A549 treated with CpdA at 1 μM for 4 hours (cell line): Measurements from ENCODE around the gene TULP4. TPM values are rescaled to one million over a fixed set of nuclear protein-coding genes. Genes with fewer than 3 reads are reported as not detected.

Experiments used
- total RNA-seq: library from RNA; stranded (reverse); fragments of 200-300 nt; extraction: Qiagen RNA extraction; gene quantifications from 5 replicates; pipeline ENCODE4 v1.2.3, GENCODE V29; 2022; ENCODE audit warnings: low read depth

Gene TULP4
- 4.5 to 9.5 TPM (median 6.4 TPM) in 5 replicates for total RNA-seq

GRCh38 chr6:158312165-158312564 is at the start of gene TULP4:
TULP4 (plus strand) TSS chr6:158312465; CDS start chr6:158314017, 1,552 bp downstream.

GRCh38 chr6:158559895-158560835 is 247.9 kb downstream of the TULP4 start, which contains the start of gene TMEM181:
TMEM181 (plus strand) TSS chr6:158560091; CDS start chr6:158560225, 134 bp downstream.

Other genes with a start within 250 kb of the TULP4 start
- 3.0 to 4.8 TPM (median 3.6 TPM) in 5 replicates for gene SERAC1, start 144.2 kb upstream of the TULP4 start, total RNA-seq
- 8.7 to 19.6 TPM (median 17.4 TPM) in 5 replicates for gene GTF2H5, start 144.1 kb upstream of the TULP4 start, total RNA-seq
- 13.8 to 16.0 TPM (median 14.8 TPM) in 5 replicates for gene TMEM181, start 247.6 kb downstream of the TULP4 start, total RNA-seq